ENCODE data around the gene SKA2.
A peak's percentile ranks its signal among the peaks of the same experiment; 100 is the strongest.
"Not testable (repeated sequence)": the region's sequence is repeated elsewhere in the genome, so short reads cannot be mapped to it uniquely, and the experiment has no call there.

Gene SKA2

DNA sequence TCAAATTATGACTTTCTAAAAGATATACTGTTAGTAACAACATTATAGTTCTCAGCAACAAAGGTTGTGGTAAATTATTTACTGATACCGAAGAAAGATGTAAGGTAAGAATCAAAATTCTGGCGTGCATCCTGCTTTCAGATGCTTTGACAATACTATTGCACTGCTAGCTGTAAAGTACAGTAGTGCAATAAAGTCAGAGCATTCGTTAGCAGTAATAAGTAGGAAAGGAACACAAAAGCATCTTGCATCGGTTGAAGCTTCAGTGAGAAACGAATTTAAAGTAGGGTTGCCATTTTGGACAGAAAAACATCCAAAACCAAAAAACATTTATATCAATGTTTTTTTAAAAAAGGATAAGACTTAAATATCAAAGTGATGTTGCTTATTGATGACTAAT lies 4.0 kb downstream of the SKA2 start:
- DNase-seq: no peak

DNA sequence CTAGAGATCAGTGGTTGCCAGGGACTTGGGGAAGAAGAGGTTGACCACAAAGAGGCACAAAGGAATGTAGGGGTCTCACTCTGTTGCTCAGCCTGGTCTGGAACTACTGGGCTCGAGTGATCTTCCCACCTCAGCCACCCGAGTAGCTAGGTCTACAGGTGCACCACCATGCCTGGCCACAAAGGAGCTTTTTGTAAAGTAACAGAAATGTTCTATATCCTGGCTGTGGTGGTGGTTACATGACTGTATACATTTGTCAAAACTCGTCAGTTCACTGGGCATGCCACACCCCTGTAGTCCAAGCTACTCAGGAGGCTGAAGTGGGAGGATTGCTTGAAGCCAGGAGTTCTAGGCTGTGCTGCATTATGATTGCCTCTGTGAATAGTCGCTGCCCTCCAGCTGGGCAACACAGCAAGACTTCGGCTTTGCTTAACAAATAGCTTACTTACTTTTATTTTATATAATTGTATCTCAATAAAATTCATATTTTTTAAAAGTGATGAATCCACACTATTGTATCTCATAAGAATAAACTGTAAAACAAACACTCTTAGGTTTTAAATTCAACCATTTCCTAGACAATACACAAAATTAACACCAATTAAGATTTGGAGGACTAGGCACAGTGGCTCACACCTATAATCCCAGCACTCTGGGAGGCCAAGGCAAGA lies 5.0 kb downstream of the SKA2 start:
- DNase-seq: no peak

DNA sequence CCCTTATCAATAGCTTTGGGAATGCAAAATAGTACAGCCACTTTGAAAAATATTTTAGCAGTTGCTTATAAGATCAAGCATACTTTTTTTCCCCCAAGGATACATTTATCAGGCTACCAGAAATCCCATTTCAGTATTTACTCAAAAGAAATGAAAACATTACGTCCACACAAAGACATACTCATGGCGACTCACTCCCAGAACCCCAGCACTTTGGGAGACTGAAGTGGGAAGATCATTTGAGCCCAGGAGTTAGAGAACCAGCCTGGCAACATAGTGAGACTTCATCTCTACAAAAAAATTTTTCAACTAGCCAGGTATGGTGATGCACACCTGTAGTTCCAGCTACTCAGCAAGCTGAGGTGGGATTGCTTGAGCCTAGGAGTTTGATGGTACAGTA lies 5.9 kb downstream of the SKA2 start:
- DNase-seq: no peak

DNA sequence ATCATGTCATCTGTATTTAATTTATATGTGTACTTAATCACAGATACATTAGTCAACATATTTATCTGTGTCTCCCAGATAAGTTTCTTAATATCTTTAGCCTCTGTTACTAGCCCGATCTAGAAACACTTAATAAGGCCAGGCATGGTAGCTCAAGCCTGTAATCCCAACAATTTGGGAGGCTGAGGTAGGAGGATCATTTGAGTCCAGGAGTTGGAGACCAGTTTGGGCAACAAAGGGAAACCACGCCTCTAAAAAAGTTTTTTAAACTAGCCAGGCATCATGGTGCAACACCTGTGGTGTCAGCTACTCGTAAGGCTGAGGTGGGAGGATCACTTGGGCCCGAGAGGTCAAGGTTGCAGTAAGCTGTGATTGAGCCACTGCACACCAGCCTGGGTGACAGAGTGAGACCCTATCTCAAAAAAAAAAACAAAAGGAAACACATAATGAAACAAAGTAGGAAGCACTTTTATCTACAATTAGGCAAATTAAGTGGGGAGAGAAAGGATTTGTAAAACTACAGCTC lies 9.4 kb downstream of the SKA2 start:
- no peak for DNase-seq

DNA sequence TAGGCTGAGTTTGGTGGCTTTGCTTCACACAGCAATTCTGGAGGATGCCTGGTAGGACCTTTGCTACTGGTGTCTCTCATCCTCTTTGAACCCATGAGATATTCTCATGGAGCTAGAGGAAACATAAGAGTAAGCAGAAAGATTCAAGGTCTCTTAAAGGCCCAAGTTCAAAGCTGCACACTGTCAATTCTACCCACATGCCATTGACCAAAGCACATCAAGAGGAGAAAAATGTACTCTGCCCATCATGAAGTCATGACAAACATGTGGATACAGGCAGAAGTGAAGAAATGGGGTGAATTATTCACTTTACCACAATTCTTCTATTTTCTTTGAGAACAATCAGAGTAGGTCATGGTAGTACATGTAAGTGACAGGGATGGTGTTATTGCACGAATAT lies 13.1 kb downstream of the SKA2 start:
- DNase-seq: no peak

DNA sequence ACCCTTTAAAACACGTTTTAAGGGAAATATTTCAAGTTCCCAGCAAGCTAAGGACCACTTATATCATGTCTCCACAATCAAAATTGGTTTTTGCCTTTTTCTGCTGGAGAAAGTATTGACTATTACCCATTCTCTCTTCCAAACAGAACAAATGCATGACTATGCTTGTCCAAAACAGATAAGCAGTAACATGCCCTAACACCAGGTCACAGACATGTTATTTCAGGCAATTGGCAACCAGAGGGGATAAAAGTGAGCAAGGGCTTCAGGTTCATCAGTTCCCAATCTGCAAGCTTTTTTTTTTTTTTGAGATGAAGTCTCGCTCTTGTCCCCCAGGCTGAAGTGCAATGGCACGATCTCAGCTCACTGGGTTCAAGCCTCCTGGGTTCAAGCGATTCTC lies 15.0 kb downstream of the SKA2 start:
- DNase-seq: no peak

DNA sequence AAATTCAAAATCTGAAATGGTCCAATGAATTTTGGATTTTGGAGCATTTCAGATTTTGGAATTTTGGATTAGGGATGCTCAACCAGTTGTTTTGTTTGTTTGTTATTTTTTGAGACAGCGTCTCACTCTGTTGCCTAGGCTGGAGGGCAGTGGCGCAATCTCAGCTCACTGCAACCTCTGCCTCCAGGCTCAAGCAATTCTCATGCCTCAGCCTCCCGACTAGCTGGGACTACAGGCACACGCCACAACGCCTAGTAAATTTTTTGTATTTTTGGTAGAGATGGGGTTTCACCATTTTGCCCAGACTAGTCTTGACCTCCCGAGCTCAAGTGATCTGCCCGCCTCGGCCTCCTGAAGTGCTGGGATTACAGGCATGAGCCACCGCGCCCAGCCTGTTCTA lies 16.6 kb downstream of the SKA2 start:
- not testable (repeated sequence) for DNase-seq

DNA sequence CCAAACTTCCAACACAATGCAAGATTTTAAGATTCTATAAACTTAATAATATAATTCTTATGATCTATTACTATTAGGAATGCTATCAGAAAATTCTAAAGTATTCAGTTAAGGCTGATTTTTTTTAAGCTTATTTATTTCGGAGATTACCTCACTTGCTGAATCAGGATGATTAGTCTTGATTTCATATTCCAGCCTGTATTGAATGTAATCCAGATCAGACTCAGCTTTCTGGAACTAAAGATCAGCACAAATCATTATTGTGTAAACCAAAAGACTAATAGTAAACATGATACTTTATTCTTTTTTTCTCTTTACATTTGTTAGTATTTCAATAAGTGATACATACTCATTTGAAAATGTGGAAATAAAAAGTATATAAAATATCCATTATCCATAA lies 23.9 kb downstream of the SKA2 start:
- no peak for DNase-seq

DNA sequence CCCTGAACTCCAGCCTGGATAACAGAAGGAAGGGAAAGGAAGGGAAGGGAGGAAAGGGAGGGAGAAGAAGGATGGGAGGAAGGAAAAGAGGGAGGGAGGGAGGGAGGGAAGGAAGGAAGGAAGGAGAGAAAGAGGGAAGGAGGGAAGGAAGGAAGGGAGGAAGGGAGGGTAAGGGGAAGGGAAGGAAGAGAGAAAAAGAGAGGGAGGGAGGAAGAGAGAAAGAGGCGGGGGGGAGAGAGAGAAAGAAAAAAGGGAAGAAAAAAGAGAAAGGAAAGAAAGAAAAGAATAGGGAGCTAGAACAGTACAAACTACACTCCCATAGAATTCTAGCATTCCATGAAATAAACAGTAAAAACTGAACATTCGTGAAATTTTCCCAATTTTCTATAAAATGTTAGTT lies 25.2 kb downstream of the SKA2 start:
- DNase-seq: no peak

DNA sequence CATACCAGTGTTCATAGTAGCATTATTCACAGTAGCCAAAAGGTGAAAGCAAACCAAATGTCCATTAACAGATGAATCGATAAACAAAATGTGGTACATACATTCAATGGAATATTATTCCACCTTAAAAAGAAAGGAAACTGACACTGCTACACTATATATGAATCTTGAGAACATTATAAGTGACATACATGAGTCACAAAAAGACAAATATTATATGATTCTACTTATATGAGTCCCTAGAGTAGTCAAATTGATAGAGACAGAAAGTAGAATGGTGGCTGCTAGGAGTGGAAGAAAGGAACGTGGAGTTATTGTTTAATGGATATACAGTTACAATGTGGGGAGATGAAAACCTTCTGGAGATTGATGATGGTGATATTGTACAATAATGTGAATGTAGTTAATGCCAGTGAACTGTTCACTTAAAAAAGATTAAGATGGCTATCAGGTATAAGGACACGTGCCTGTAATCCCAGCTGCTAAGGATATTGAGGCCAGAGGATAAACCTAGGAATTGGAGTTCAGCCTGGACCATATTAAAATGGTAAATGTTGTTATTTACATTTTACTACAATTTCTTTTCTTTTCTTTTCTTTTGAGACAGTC lies 28.1 kb downstream of the SKA2 start:
- DNase-seq: no peak

DNA sequence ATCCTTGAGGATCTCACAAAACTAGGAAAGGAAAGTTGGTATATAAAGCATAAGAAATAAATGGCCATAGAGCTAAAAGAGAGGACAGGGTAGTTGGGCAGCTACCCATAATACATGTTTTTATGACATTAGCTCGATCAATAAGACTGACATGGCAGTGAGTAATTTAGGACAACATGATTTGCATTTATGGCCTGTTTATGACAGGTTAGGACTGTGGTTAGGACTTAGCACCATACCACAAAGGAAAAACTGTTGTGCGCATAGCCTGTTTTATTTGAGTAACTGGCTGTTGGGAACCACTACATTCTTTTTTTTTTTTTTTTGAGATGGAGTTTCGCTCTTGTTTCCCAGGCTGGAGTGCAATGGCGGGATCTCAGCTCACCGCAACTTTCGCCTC lies 30.3 kb downstream of the SKA2 start:
- no peak for DNase-seq

DNA sequence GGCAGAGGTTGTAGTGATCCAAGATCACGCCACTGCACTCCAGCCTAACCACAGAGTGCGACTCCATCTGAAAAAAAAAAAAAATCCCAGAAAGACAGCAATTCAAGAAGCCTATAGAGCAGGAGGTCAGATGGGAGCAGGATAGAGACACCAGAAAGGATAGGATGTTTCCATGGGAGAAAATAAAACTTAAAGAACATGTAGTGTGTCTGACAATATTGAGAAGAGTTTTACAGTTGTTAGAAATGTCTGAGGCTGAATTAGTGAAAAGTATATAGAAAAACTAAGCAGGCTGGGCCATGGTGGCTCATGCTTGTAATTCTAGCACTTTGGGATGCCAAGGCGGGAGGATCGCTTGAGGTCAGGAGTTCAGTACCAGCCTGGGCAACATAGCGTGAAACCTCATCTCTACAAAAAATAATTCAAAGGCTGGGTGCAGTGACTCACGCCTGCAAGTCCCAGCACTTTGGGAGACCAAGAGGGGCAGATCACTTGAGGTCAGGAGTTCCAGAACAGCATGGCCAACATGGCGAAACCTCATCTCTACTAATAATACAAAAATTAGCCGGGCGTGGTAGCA lies 33.0 kb downstream of the SKA2 start:
- DNase-seq: no peak

DNA sequence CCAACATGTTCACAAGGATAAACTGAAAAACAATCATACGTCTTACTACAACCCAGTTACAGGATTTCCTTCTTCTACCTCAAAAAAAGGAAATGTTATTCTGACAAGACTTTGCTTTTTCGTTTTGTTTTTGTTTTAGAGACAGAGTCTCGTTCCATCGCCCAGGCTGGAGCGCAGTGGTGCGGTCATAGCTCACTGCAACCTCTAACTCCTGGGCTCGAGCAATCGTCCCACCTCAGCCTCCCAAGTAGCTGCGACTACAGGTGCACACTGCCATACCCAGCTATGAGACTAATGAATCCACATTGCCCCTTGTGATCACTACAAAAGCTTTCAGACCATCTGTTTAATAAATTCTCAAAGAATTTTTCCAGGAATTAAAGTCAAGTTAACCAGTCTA lies 39.5 kb downstream of the SKA2 start:
- no peak for DNase-seq

DNA sequence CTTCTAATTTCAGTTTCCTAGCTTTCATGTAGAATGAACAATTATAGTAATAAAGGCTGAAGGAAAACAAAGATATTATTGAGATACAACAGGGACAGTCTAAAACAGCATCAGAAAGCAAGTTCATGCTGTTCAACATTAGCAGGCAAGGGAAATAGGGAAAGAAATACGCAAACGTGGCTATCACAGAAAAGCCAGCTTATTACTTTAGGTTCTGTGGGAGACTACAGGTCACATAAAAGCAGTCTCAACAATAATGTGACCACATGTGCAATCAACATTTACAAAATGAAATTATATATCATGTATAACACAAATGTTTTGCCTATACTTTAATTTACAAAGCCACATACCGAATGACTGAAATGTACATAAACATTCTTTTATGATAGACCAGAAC lies 43.4 kb downstream of the SKA2 start:
- DNase-seq: no peak

DNA sequence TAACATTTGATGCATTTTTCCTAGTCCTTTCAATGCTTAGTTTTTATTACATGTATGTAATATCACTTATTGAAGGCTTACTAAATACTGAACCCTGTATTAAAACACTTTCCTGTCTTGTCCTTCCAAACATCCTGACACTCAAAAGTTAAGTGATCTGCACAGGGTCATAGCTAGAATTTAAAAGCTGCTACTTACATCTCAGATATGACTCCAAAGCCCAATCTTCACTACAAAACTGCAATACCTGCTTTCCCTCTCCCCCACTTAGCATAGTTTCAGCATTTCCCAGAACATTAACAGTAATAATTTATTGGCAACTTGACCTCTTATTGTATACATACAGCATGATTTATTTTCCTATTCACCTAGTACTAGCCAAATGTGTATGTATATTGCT lies 44.0 kb downstream of the SKA2 start:
- DNase-seq: no peak

DNA sequence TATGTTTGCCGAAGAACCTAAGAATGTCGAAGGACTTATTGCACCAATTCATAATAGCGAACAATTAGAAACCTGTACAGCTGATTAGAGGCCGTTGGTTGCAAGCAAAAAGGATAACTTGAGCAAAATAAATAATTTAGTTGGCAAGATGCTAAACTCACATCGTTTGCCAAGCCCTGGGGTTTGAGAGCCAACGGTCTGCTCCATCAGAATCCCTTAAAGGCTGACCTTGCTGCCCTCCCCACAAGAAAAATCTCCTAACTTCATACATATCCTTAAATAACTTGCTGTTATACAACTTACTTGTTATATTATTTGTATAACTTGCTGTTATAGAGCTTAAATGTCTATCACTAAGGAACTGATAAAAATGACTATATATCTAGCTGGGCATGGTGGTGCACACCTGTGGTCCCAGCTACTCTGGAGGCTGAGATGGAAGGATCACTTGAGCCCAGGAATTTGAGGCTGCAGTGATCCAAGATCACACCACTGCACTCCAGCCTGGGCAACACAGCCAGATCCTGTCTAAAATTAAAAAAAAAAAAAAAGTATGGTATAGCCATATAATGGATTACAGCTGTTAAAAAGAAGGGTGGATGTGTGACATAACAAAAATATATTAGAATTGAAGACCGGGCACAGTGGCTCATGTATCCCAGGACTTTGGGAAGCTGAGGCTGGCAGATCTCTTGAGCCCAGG lies 46.4 kb downstream of the SKA2 start:
- no peak for DNase-seq

DNA sequence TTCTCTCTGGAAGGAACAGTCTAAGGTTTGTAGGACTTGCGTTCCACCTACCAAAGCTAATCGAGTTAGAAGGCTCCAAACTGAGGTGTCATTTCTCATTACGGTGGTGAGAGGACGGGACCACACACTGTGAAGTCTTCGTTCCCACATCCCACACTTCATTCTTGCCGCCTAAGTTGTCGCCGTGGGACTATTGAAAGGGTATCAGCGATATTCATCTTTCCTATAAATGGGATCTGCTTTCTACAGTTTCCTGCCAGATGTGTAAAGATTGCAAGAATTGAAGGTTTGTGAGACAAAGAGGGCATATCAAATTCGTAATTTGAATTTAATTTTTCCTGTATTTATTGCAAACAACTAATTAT lies 47.7 kb downstream of the SKA2 start:
- DNase-seq: no peak

DNA sequence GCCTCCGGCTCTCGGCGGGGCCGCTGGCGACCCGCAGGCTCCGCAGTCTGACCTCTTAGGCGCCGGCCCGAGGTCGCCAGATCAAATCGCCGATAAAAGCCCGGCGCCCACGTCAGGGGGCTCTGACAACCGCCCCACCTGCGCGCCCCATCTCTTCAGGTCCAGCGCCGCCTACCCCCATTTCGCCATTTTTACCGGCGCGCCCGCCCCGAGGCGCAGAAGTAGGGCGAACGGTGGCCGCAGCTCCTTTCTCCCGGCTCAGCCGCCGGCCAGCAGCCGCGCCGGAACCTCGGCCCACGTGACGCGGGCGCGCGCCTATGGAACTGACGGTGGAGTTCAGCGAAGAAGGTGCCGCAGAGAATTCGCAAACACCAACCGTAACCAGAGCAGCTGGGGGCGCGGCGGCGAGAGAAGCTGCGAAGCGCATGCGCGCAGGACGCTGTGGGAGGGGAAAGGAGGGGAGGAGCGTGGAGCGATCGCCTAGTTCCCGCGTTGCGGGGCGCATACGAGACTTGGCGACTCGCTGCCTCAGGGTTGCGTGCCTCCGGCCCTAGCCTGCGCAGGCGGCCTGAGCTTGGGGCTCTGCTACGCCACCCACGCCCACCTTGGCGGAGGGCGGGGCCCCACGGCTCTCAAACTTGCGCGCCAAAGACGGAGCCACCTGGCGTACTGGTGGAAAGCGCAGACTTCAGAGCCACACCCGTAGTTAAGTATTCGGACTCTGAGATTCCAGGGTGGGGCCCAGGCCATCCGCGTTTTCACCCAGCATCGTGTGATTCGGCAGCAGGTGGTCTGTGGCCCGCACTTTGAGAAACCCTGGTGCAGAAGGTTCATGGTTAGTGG lies 48.3 kb downstream of the SKA2 start, which contains the start of gene TRIM37:
TRIM37 (minus strand) TSS at position 418 of the 843 bp plus-strand sequence. CDS start 419 bp downstream, outside the sequence.
- peak; percentile 100 for DNase-seq

DNA sequence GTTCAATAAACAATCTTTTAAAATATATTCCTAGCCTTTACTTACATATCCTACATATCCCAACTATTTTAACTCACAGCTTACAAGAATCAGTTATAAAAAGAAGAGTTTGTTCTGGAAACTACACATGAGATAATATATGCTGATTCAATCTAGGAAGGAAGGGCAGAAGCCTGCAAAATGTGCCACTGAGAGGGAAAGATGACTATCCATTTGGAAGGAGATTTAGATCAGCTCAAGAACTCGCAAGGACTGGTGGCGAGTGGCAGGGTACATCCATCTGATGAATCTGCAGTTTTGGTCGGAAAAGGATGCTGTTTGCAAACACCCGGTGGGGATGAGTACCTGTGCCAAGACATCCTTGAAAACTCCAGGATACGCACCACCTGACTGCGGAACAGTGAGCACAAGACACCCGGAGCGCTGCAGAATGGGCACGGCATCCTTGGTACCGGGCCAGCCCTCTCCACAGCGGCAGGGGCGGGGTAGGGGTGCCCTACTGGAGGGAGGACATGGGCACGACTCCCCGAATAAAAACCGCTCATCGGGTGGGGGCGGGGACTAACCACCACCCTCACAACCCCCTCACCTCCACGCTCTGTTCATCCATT lies 49.0 kb downstream of the SKA2 start:
- peak; percentile 77 for DNase-seq

DNA sequence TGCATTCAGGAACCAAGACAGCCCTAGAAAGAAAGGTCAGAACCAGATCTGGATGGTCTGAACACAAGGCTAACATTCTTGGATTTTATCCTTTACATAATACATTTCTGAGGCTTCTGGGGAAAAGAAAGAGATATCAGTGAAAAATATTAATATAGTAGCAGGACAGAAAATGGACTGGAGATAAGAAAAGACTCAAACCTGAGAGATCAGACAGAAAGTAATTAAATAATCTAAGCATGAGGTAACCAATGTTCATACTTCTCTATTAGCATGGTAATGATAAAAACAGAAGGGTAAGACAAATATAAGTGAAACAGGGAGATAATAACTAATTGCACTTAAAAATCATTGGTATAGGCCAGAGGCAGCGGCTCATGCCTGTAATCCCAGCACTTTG lies 53.8 kb downstream of the SKA2 start:
- DNase-seq: no peak

DNA sequence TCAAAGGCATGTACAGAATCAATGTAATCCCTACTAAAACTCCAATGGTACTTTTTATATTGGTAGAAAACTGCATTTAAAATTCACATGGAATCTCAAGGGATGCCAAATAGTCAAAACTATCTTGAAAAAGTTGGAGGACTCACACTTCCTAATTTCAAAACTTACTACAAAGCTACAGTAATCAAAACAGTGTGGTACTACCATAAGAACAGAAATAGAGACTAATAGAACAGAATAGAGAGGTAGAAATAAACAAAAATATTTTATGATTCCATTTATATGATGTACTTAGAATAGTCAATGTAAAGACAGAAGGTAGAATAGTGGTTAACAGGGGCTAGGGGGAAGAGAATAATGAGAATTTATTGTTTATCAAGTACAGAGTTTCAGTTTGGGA lies 57.1 kb downstream of the SKA2 start:
- DNase-seq: no peak

DNA sequence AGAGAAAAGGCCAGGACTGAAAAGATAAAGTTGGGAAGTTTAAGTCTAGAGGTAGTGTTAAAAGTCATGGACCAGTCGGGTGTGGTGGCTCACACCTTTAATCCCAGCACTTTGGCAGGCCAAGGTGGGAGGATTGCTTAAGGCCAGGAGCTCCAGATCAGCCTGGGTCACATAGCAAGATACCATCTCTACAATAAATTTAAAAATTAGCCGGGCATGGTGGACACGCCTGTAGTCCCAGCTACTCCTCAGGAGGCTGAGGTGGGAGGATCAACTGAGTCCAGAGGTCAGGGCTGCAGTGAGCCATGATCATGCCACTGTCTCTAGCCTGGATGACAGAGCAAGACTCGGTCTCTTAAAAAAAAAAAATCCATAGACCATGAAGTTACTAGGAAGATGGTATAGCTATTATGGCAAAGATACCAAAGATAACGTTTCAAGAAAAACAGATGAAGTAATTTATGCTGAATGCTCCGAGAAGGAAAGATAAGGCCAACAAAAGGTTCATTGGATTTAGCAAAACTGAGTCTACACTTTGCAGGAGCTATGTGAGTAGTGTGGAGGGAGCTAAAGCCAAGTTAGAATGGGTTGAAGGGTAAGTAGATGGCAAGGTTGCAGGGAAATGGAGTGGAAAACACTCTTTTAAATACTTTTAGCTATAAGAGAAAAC lies 60.0 kb downstream of the SKA2 start:
- DNase-seq: no peak

Data from activated CD4-positive, CD25-positive, alpha-beta regulatory T cell treated with anti-CD3 and anti-CD28 coated beads, Interleukin-2, amount 50 U/mL, for 72 hours (primary cell).